SK-N-SH (cell line): ENCODE data around the gene PICALM. TPM values are rescaled to one million over a fixed set of nuclear protein-coding genes. Genes with fewer than 3 reads are reported as not detected.

Experiments used
- CTCF ChIA-PET: fragments of 300-600, 350-600 bp; formaldehyde crosslinking; extraction: SDS; loops from one replicate; lab custom pipeline; 2021; lab: Yijun Ruan, JAX
- POLR2A ChIA-PET: fragments of 350-600 bp; sonication (Branson Sonifier 250); formaldehyde crosslinking; extraction: SDS; loops from one replicate; lab custom pipeline; 2020; ENCODE audit warnings: antibody characterized with exemption, inconsistent platforms; lab: Yijun Ruan, JAX
- DNase-seq: peaks from one replicate; pipeline ENCODE4 v3.0.0; 2012
- H2AFZ ChIP-seq: fragments of 200-600 bp; sonication (generic); 2 replicates; pipeline ENCODE4 v1.8.1; 2016; ENCODE audit warnings: antibody characterized with exemption, mild to moderate bottlenecking, low read depth
- H3F3A ChIP-seq: fragments of 200-600 bp; sonication (generic); replicated peaks from 2 replicates; pipeline ENCODE3; 2016; ENCODE audit warnings: antibody characterized with exemption, mild to moderate bottlenecking; ENCODE audit not compliant: insufficient read depth
- H3K27ac ChIP-seq, 2 experiments: fragments of 200-500 bp in 1 of 2; fragments of 200-600 bp in 1 of 2; sonication (Bioruptor generic) in 1 of 2; sonication (generic), shearing (Covaris generic) in 1 of 2; 2 replicates each; pipeline versions ENCODE4 v1.5.1 to v1.6.1; 2014 to 2016; ENCODE audit warnings: low read depth in 2 of 2, inconsistent platforms in 1 of 2, low read length in 1 of 2, mild to moderate bottlenecking in 1 of 2, mixed read lengths in 1 of 2
- H3K27me3 ChIP-seq: fragments of 200-600 bp; sonication (generic), shearing (Covaris generic); 2 replicates; pipeline ENCODE4 v1.6.1; 2016; ENCODE audit warnings: mixed run types; ENCODE audit not compliant: insufficient read depth
- H3K36me3 ChIP-seq, 2 experiments: fragments of 200-500 bp in 1 of 2; fragments of 200-600 bp in 1 of 2; sonication (Bioruptor generic) in 1 of 2; sonication (generic) in 1 of 2; replicated peaks in 1 of 2; 2 replicates each; pipeline versions ENCODE3 to v1.5.1; 2014 to 2016; ENCODE audit warnings: low read length in 1 of 2, mild to moderate bottlenecking in 1 of 2; ENCODE audit not compliant: insufficient read depth in 2 of 2, control insufficient read depth in 1 of 2
- H3K4me1 ChIP-seq, 2 experiments: fragments of 200-500 bp in 1 of 2; fragments of 200-600 bp in 1 of 2; sonication (Bioruptor generic) in 1 of 2; sonication (generic), shearing (Covaris generic) in 1 of 2; 2 replicates each; pipeline versions ENCODE4 v1.5.1 to v1.6.1; 2014 to 2016; ENCODE audit warnings: low read depth in 1 of 2, low read length in 1 of 2, mixed run types in 1 of 2; ENCODE audit not compliant: insufficient read depth in 2 of 2, control insufficient read depth in 1 of 2
- H3K4me2 ChIP-seq: fragments of 200-600 bp; sonication (generic), shearing (Covaris generic); 2 replicates; pipeline ENCODE4 v1.6.1; 2017; ENCODE audit warnings: mixed run types
- H3K4me3 ChIP-seq, 2 experiments: fragments of 200-500 bp in 1 of 2; fragments of 200-600 bp in 1 of 2; sonication (Bioruptor generic) in 1 of 2; sonication (generic), shearing (Covaris generic) in 1 of 2; 2 replicates each; pipeline versions ENCODE4 v1.5.1 to v1.8.1; 2014 to 2016; ENCODE audit warnings: low read depth in 2 of 2, inconsistent platforms in 1 of 2, low read length in 1 of 2, mild to moderate bottlenecking in 1 of 2, mixed read lengths in 1 of 2, moderate library complexity in 1 of 2
- H3K79me2 ChIP-seq: fragments of 200-600 bp; sonication (generic); 2 replicates; pipeline ENCODE4 v1.8.1; 2017; ENCODE audit warnings: mild to moderate bottlenecking; ENCODE audit not compliant: insufficient read depth
- H3K9ac ChIP-seq: fragments of 200-600 bp; sonication (generic); 2 replicates; pipeline ENCODE4 v1.6.1; 2017; ENCODE audit warnings: mixed run types
- H3K9me2 ChIP-seq: fragments of 200-600 bp; sonication (generic); 2 replicates; pipeline ENCODE4 v1.6.1; 2017; ENCODE audit warnings: mixed run types
- H3K9me3 ChIP-seq: fragments of 200-600 bp; sonication (generic); 2 replicates; pipeline ENCODE4 v1.6.1; 2017; ENCODE audit warnings: mixed run types, mild to moderate bottlenecking, moderate library complexity
- H4K20me1 ChIP-seq: fragments of 200-600 bp; sonication (generic); 2 replicates; pipeline ENCODE4 v1.6.1; 2017; ENCODE audit warnings: mild to moderate bottlenecking, mixed run types; ENCODE audit not compliant: insufficient read depth
- CTCF ChIP-seq: fragments of 200-600 bp; sonication (generic); IDR thresholded peaks from 2 replicates; pipeline ENCODE4 v1.6.1; 2017; ENCODE audit warnings: antibody characterized with exemption, mild to moderate bottlenecking, moderate library complexity
- ELF1 ChIP-seq: IDR thresholded peaks from 2 replicates; pipeline ENCODE4 v1.4.0; 2012
- EP300 ChIP-seq, 2 experiments: IDR thresholded peaks; 2 replicates each; pipeline versions ENCODE4 v1.4.0 to v1.6.1; 2012; ENCODE audit warnings: borderline replicate concordance in 1 of 2, low read depth in 1 of 2, low read length in 1 of 2
- EZH2phosphoT487 ChIP-seq: fragments of 200-600 bp; sonication (generic); IDR thresholded peaks from 2 replicates; pipeline ENCODE4 v1.6.1; 2017; ENCODE audit warnings: low read depth, mixed run types, mild to moderate bottlenecking, antibody characterized with exemption, moderate library complexity, borderline replicate concordance
- FOXJ3 ChIP-seq: sonication (generic); formaldehyde crosslinking; IDR thresholded peaks from 2 replicates; pipeline ENCODE4 v1.5.1; 2020; ENCODE audit warnings: mild to moderate bottlenecking, missing genetic modification reagents
- FOXM1 ChIP-seq: IDR thresholded peaks from 2 replicates; pipeline ENCODE4 v1.4.0; 2012; ENCODE audit warnings: low read depth, mild to moderate bottlenecking
- GABPA ChIP-seq: IDR thresholded peaks from 2 replicates; pipeline ENCODE4 v1.4.0; 2012; ENCODE audit warnings: low read depth, mild to moderate bottlenecking
- JUND ChIP-seq: IDR thresholded peaks from 2 replicates; pipeline ENCODE4 v1.4.0; 2012
- MEF2A ChIP-seq: IDR thresholded peaks from 2 replicates; pipeline ENCODE4 v1.4.0; 2012; ENCODE audit warnings: low read depth, borderline replicate concordance
- POLR2AphosphoS5 ChIP-seq: IDR thresholded peaks from 2 replicates; pipeline ENCODE4 v1.6.1; 2012; ENCODE audit warnings: low read depth, low read length
- RCOR1 ChIP-seq: fragments of 150-350 bp; IDR thresholded peaks from 2 replicates; pipeline ENCODE4 v1.6.1; 2017; ENCODE audit warnings: antibody characterized with exemption, low read length
- RFX5 ChIP-seq: IDR thresholded peaks from 2 replicates; pipeline ENCODE4 v1.6.1; 2012; ENCODE audit warnings: mild to moderate bottlenecking, improper control_type of control experiment, low read length
- SMC3 ChIP-seq: IDR thresholded peaks from 2 replicates; pipeline ENCODE4 v1.6.1; 2012; ENCODE audit warnings: low read depth, low read length, improper control_type of control experiment
- TAF1 ChIP-seq: IDR thresholded peaks from 2 replicates; pipeline ENCODE4 v1.6.1; 2012; ENCODE audit warnings: low read depth, mild to moderate bottlenecking, low read length, moderate library complexity, borderline replicate concordance
- TCF12 ChIP-seq: IDR thresholded peaks from 2 replicates; pipeline ENCODE4 v1.4.0; 2012
- TEAD4 ChIP-seq: IDR thresholded peaks from 2 replicates; pipeline ENCODE4 v1.4.0; 2012; ENCODE audit warnings: mild to moderate bottlenecking, borderline replicate concordance; ENCODE audit not compliant: insufficient read depth
- WGBS: methylation state at CpG from one replicate; pipeline ENCODE4 v1.1.6; 2017; ENCODE audit warnings: low lambda C conversion rate; 5-methylcytosine and 5-hydroxymethylcytosine counted together
- polyA plus RNA-seq, 3 experiments: library from polyadenylated mRNA; depleted of rRNA; stranded (reverse); fragments of >200 nt; gene quantifications; 2 replicates each; pipeline ENCODE4 v1.2.3, GENCODE V29; 2012
- TF ChIP-seq, protein P1 (sequence below): IDR thresholded peaks from 2 replicates; pipeline ENCODE4 v1.4.0; 2012; ENCODE audit warnings: low read depth, borderline replicate concordance
- TF ChIP-seq, protein P2 (sequence below): fragments of 150-350 bp; IDR thresholded peaks from 2 replicates; pipeline ENCODE4 v1.6.1; 2016; ENCODE audit warnings: mild to moderate bottlenecking, low read depth, low read length

PICALM gene
- polyA plus RNA-seq, 1 of the 3 experiments (the other 2 are of a cell fraction) = 103 TPM

- under 1% methylated on average over 36 of the region's 47 CpGs for WGBS
- no peaks in the 10 kb centered on the region for H3K9me3 ChIP-seq
- H4K20me1 ChIP-seq = peaks cover 46% of the 10 kb centered on the region
- TF ChIP-seq, protein P1, sequence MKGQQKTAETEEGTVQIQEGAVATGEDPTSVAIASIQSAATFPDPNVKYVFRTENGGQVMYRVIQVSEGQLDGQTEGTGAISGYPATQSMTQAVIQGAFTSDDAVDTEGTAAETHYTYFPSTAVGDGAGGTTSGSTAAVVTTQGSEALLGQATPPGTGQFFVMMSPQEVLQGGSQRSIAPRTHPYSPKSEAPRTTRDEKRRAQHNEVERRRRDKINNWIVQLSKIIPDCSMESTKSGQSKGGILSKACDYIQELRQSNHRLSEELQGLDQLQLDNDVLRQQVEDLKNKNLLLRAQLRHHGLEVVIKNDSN = no peak
- TF ChIP-seq CTCF (no peak), EP300 (IDR thresholded peaks at IDR 0.05; ENCODE audit: borderline replicate concordance in 1 of 2, low read depth in 1 of 2, low read length in 1 of 2) (no peak), TEAD4 (no peak), GABPA (no peak), POLR2AphosphoS5 (no peak)
- TF ChIP-seq, protein P2, sequence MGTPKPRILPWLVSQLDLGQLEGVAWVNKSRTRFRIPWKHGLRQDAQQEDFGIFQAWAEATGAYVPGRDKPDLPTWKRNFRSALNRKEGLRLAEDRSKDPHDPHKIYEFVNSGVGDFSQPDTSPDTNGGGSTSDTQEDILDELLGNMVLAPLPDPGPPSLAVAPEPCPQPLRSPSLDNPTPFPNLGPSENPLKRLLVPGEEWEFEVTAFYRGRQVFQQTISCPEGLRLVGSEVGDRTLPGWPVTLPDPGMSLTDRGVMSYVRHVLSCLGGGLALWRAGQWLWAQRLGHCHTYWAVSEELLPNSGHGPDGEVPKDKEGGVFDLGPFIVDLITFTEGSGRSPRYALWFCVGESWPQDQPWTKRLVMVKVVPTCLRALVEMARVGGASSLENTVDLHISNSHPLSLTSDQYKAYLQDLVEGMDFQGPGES = no peak
- DNase-seq = peak; percentile 42
- peak overlapping the region; percentile 87 to 99 for H3K27ac ChIP-seq
- peak overlapping the region; percentile 84 to 94 for H3K4me3 ChIP-seq
- peak overlapping the region; percentile 92 for H3K9ac ChIP-seq
- H3K4me1 ChIP-seq = peaks cover 14 to 28% of the 10 kb centered on the region in 2 experiments
- peaks cover 56% of the 10 kb centered on the region for H3K79me2 ChIP-seq
- no peak overlapping the region for H2AFZ ChIP-seq
- H3K27me3 ChIP-seq = no peaks in the 10 kb centered on the region
- ChIA-PET CTCF (interaction anchor here (0.8 to 2.7 kb wide), 4 partner anchors 22 to 125 kb away, joined by 3 to 22 read pairs (median 6); no protein-coding TSS in a partner anchor), POLR2A (interaction anchor here (1.0 to 1.5 kb wide), 3 partner anchors 9 to 177 kb away, joined by 3 to 5 read pairs (median 3); no protein-coding TSS in a partner anchor)
- H3F3A ChIP-seq = peaks cover 27% of the 10 kb centered on the region
- H3K36me3 ChIP-seq = no peaks in the 10 kb centered on the region
- no peaks in the 10 kb centered on the region for H3K9me2 ChIP-seq
- peak overlapping the region; percentile 69 for H3K4me2 ChIP-seq
Observed at GRCh38 chr11:86068138-86068871, 579 bp downstream of the PICALM start.

- peak overlapping the region; percentile 84 to 94 for H3K4me3 ChIP-seq
- WGBS = under 1% methylated on average over 5 of the region's 5 CpGs
- H3F3A ChIP-seq = peaks cover 32% of the 10 kb centered on the region
- no peaks in the 10 kb centered on the region for H3K9me2 ChIP-seq
- no peak for TF ChIP-seq JUND
- TF ChIP-seq SMC3 = no peak
- TF ChIP-seq RCOR1 = no peak
- no peak for TF ChIP-seq GABPA
- TF ChIP-seq FOXM1 = no peak
- no peak for TF ChIP-seq RFX5
- TF ChIP-seq FOXJ3 (CRISPR knock-in tag) = no peak
- TF ChIP-seq TCF12 = no peak
- TF ChIP-seq MEF2A = no peak
- TF ChIP-seq ELF1 = no peak
- no peak for TF ChIP-seq EZH2phosphoT487
- no peak for TF ChIP-seq TAF1
- DNase-seq = no peak
- H3K9me3 ChIP-seq = no peaks in the 10 kb centered on the region
- H3K4me1 ChIP-seq = peaks cover 14 to 31% of the 10 kb centered on the region in 2 experiments
- H3K4me2 ChIP-seq = peak overlapping the region; percentile 69
- peak overlapping the region; percentile 92 for H3K9ac ChIP-seq
- H3K27me3 ChIP-seq = no peaks in the 10 kb centered on the region
- peaks cover 52% of the 10 kb centered on the region for H4K20me1 ChIP-seq
- ChIA-PET CTCF (interaction anchor here (0.8 to 2.7 kb wide), 4 partner anchors 22 to 96 kb away, joined by 3 to 22 read pairs (median 4); no protein-coding TSS in a partner anchor), POLR2A (interaction anchor here (1.3 to 1.5 kb wide), 2 partner anchors 9 to 177 kb away, joined by 3 to 5 read pairs; no protein-coding TSS in a partner anchor)
- no peak overlapping the region for H2AFZ ChIP-seq
- H3K36me3 ChIP-seq = no peaks in the 10 kb centered on the region
- peak overlapping the region; percentile 87 to 99 for H3K27ac ChIP-seq
- H3K79me2 ChIP-seq = peaks cover 61% of the 10 kb centered on the region
Observed at GRCh38 chr11:86067851-86068137, 1.1 kb downstream of the PICALM start.
